Measurements from ENCODE around the gene ITGAV. TPM values are rescaled to one million over a fixed set of nuclear protein-coding genes. Genes with fewer than 3 reads are reported as not detected.

Gene ITGAV
- total RNA-seq, 1 experiment from 2014 or later, result 26.9 TPM

- Histone ChIP-seq H3K79me1 (ENCODE audit: insufficient read depth, low read depth, low read length, poor library complexity, severe bottlenecking) (no peaks in the 10 kb centered on the region), H2BK12ac (ENCODE audit: insufficient read length, low read depth, low read length) (no peak overlapping the region), H3K27ac (ENCODE audit: insufficient read length, low read depth, low read length) (no peak overlapping the region), H2BK20ac (ENCODE audit: low read depth, low read length, poor library complexity, severe bottlenecking) (no peak overlapping the region), H4K91ac (ENCODE audit: insufficient read length, low read depth, low read length) (no peak overlapping the region), H2AFZ (ENCODE audit: low read length) (no peak overlapping the region), H4K20me1 (ENCODE audit: control insufficient read depth, insufficient read depth, insufficient read length) (no peaks in the 10 kb centered on the region), H4K5ac (ENCODE audit: insufficient read length, low read depth, low read length) (no peak overlapping the region), H3K27me3 (ENCODE audit: insufficient read depth, low read length) (no peaks in the 10 kb centered on the region), H3K14ac (ENCODE audit: insufficient read depth, low read length) (no peak overlapping the region), H2BK5ac (ENCODE audit: insufficient read length, low read length) (no peak overlapping the region), H3T11ph (ENCODE audit: low read length) (no peak overlapping the region), H3K9ac (ENCODE audit: extremely low read depth, insufficient read length, low read length) (no peak overlapping the region), H2BK15ac (ENCODE audit: low read depth, low read length) (no peak overlapping the region), H3K79me2 (ENCODE audit: insufficient read depth, low read length) (no peaks in the 10 kb centered on the region), H3K4me1 (ENCODE audit: insufficient read depth, low read length) (no peaks in the 10 kb centered on the region; the same call in 1 of the 2 replicates), H2AK5ac (ENCODE audit: insufficient read length, low read length) (no peak overlapping the region), H3K23me2 (ENCODE audit: insufficient read length, low read depth, low read length, poor library complexity, severe bottlenecking) (no peaks in the 10 kb centered on the region), H3K4ac (ENCODE audit: low read depth, low read length) (no peak overlapping the region), H3K4me2 (ENCODE audit: insufficient read depth, insufficient read length, low read length) (no peak overlapping the region), H3K23ac (ENCODE audit: insufficient read length, low read depth, low read length) (no peak overlapping the region), H3K18ac (ENCODE audit: insufficient read length, low read depth, low read length) (no peak overlapping the region), H4K8ac (replicated peaks; ENCODE audit: insufficient read length, low read depth, low read length) (no peak overlapping the region), H3K56ac (ENCODE audit: insufficient read length, low read depth, low read length) (no peak overlapping the region), H2BK120ac (ENCODE audit: low read depth, low read length, poor library complexity, severe bottlenecking) (no peak overlapping the region), H3K9me3 (ENCODE audit: control insufficient read depth, low read depth, low read length) (no peaks in the 10 kb centered on the region)
- H3K4me1 Mint-ChIP-seq, result peaks cover 15 to 16% of the 10 kb centered on the region in 2 experiments
- no peak for DNase-seq
- no peak overlapping the region for H3K27ac Mint-ChIP-seq
- H3K9me3 Mint-ChIP-seq, result peaks cover 2 to 3% of the 10 kb centered on the region in 2 experiments; a peak in 1 of 5 replicates
- WGBS (ENCODE audit: extremely low coverage, insufficient read length, low lambda C conversion rate), result no CpG with 5 or more reads among the region's 3 CpGs
- no peaks in the 10 kb centered on the region for H3K27me3 Mint-ChIP-seq (ENCODE audit: low read depth)
- H3K4me3 Mint-ChIP-seq, result no peak overlapping the region
- no peak for TF ChIP-seq CTCF (conservative IDR thresholded peaks at IDR 0.05)
- no peaks in the 10 kb centered on the region for H3K36me3 Mint-ChIP-seq (ENCODE audit: insufficient read depth in 1 of 3, low read depth in 3 of 3)
These were observed 16.3 kb upstream of the ITGAV start for GRCh38 chr2:186573531-186573930.
